H9 (cell line): ENCODE results near the gene CAND2. TPM values are rescaled to one million over a fixed set of nuclear protein-coding genes. Genes with fewer than 3 reads are reported as not detected.

ENCODE experiments used
- DNase-seq: peaks from one replicate; pipeline ENCODE4 v3.0.0-alpha.2; 2017
- H2AFZ ChIP-seq: one replicate; pipeline ENCODE4 v1.6.1; 2013; ENCODE audit warnings: mild to moderate bottlenecking, low read length, control low read depth, moderate library complexity
- H2AK5ac ChIP-seq: 2 replicates; pipeline ENCODE4 v1.6.1; 2013; ENCODE audit warnings: low read length, control low read depth, mixed read lengths; ENCODE audit not compliant: insufficient read length
- H2BK120ac ChIP-seq: one replicate; pipeline ENCODE4 v1.6.1; 2013; ENCODE audit warnings: low read depth, mild to moderate bottlenecking, low read length, control low read depth, inconsistent platforms; ENCODE audit not compliant: poor library complexity, severe bottlenecking
- H2BK12ac ChIP-seq: 2 replicates; pipeline ENCODE4 v1.6.1; 2013; ENCODE audit warnings: low read length, control low read depth, mixed read lengths, low read depth; ENCODE audit not compliant: insufficient read length
- H2BK15ac ChIP-seq: 2 replicates; pipeline ENCODE4 v1.6.1; 2013; ENCODE audit warnings: low read depth, low read length, control low read depth
- H2BK20ac ChIP-seq: one replicate; pipeline ENCODE4 v1.6.1; 2013; ENCODE audit warnings: low read depth, mild to moderate bottlenecking, low read length, control low read depth, inconsistent platforms; ENCODE audit not compliant: poor library complexity, severe bottlenecking
- H2BK5ac ChIP-seq: 2 replicates; pipeline ENCODE4 v1.6.1; 2013; ENCODE audit warnings: low read length, control low read depth, mixed read lengths; ENCODE audit not compliant: insufficient read length
- H3K14ac ChIP-seq: 2 replicates; pipeline ENCODE4 v1.6.1; 2013; ENCODE audit warnings: low read length, control low read depth; ENCODE audit not compliant: insufficient read depth
- H3K18ac ChIP-seq: 2 replicates; pipeline ENCODE4 v1.6.1; 2013; ENCODE audit warnings: low read depth, mild to moderate bottlenecking, mixed read lengths, low read length, control low read depth; ENCODE audit not compliant: insufficient read length
- H3K23ac ChIP-seq: 2 replicates; pipeline ENCODE4 v1.6.1; 2013; ENCODE audit warnings: low read length, control low read depth, mixed read lengths, low read depth; ENCODE audit not compliant: insufficient read length
- H3K23me2 ChIP-seq: 2 replicates; pipeline ENCODE4 v1.6.1; 2013; ENCODE audit warnings: low read depth, mild to moderate bottlenecking, mixed read lengths, low read length, control low read depth; ENCODE audit not compliant: insufficient read length, poor library complexity, severe bottlenecking
- H3K27ac ChIP-seq: 2 replicates; pipeline ENCODE4 v1.5.1; 2013; ENCODE audit warnings: low read length, control low read depth, mixed read lengths, low read depth; ENCODE audit not compliant: insufficient read length
- H3K27me3 ChIP-seq: 2 replicates; pipeline ENCODE4 v1.6.1; 2013; ENCODE audit warnings: low read length, control low read depth, inconsistent platforms; ENCODE audit not compliant: insufficient read depth
- H3K4ac ChIP-seq: 2 replicates; pipeline ENCODE4 v1.6.1; 2013; ENCODE audit warnings: low read depth, mild to moderate bottlenecking, control low read depth, inconsistent platforms, low read length, moderate library complexity
- H3K4me1 ChIP-seq: 2 replicates; pipeline ENCODE4 v1.6.1; 2013; ENCODE audit warnings: low read length, control low read depth, inconsistent platforms; ENCODE audit not compliant: insufficient read depth
- H3K4me2 ChIP-seq: 2 replicates; pipeline ENCODE4 v1.6.1; 2013; ENCODE audit warnings: low read length, control low read depth, mixed read lengths; ENCODE audit not compliant: insufficient read length, insufficient read depth
- H3K56ac ChIP-seq: 2 replicates; pipeline ENCODE4 v1.6.1; 2013; ENCODE audit warnings: low read depth, mild to moderate bottlenecking, mixed read lengths, low read length, control low read depth; ENCODE audit not compliant: insufficient read length
- H3K79me1 ChIP-seq: 2 replicates; pipeline ENCODE4 v1.6.1; 2013; ENCODE audit warnings: low read depth, mild to moderate bottlenecking, moderate library complexity, low read length, control low read depth, inconsistent platforms; ENCODE audit not compliant: insufficient read depth, poor library complexity, severe bottlenecking
- H3K79me2 ChIP-seq: 2 replicates; pipeline ENCODE4 v1.6.1; 2013; ENCODE audit warnings: low read length, control low read depth, inconsistent platforms; ENCODE audit not compliant: insufficient read depth
- H3K9ac ChIP-seq: 2 replicates; pipeline ENCODE4 v1.6.1; 2013; ENCODE audit warnings: low read length, control low read depth, mixed read lengths; ENCODE audit not compliant: insufficient read length; ENCODE audit errors: extremely low read depth
- H3K9me3 ChIP-seq: one replicate; pipeline ENCODE4 v1.6.1; 2013; ENCODE audit warnings: low read depth, low read length, inconsistent platforms; ENCODE audit not compliant: control insufficient read depth
- H3T11ph ChIP-seq: one replicate; pipeline ENCODE4 v1.6.1; 2013; ENCODE audit warnings: mild to moderate bottlenecking, low read length, control low read depth, inconsistent platforms
- H4K20me1 ChIP-seq: one replicate; pipeline ENCODE4 v1.6.1; 2013; ENCODE audit not compliant: control insufficient read depth, insufficient read length, insufficient read depth
- H4K5ac ChIP-seq: 2 replicates; pipeline ENCODE4 v1.6.1; 2013; ENCODE audit warnings: low read depth, mild to moderate bottlenecking, mixed read lengths, low read length, control low read depth; ENCODE audit not compliant: insufficient read length
- H4K8ac ChIP-seq: replicated peaks from 2 replicates; pipeline ENCODE4 v1.6.1; 2013; ENCODE audit warnings: low read length, control low read depth, mixed read lengths, low read depth; ENCODE audit not compliant: insufficient read length
- H4K91ac ChIP-seq: 2 replicates; pipeline ENCODE4 v1.6.1; 2013; ENCODE audit warnings: low read depth, mild to moderate bottlenecking, moderate library complexity, mixed read lengths, low read length, control low read depth; ENCODE audit not compliant: insufficient read length
- H3K27ac Mint-ChIP-seq, 3 experiments: 2 replicates in 2 of 3; 3 replicates in 1 of 3; pipeline ENCODE4 v1.8.0; 2020 to 2021; ENCODE audit warnings: mixed read lengths in 3 of 3, mild to moderate bottlenecking in 1 of 3, moderate library complexity in 1 of 3
- H3K27me3 Mint-ChIP-seq: 2 replicates; pipeline ENCODE4 v1.8.0; 2021; ENCODE audit warnings: low read depth, mild to moderate bottlenecking, moderate library complexity, mixed read lengths
- H3K36me3 Mint-ChIP-seq, 3 experiments: 2 replicates in 2 of 3; 3 replicates in 1 of 3; pipeline ENCODE4 v1.8.0; 2020 to 2021; ENCODE audit warnings: low read depth in 3 of 3, mixed read lengths in 3 of 3; ENCODE audit not compliant: insufficient read depth in 1 of 3
- H3K4me1 Mint-ChIP-seq, 2 experiments: 2 replicates each; pipeline ENCODE4 v1.8.0; 2020; ENCODE audit warnings: mixed read lengths in 2 of 2
- H3K4me3 Mint-ChIP-seq, 2 experiments: 2 replicates in 1 of 2; 3 replicates in 1 of 2; pipeline ENCODE4 v1.8.0; 2020 to 2021; ENCODE audit warnings: mild to moderate bottlenecking in 2 of 2, mixed read lengths in 2 of 2, moderate library complexity in 1 of 2
- H3K9me3 Mint-ChIP-seq, 2 experiments: 2 replicates in 1 of 2; 3 replicates in 1 of 2; pipeline ENCODE4 v1.8.0; 2020; ENCODE audit warnings: mild to moderate bottlenecking in 2 of 2, mixed read lengths in 2 of 2, moderate library complexity in 1 of 2
- WGBS: extraction: QIAGEN DNeasy Blood & Tissue Kit; methylation state at CpG from one replicate; pipeline ENCODE4 v1.1.7; 2013; ENCODE audit warnings: missing lambda C conversion rate, low lambda C conversion rate, mixed read lengths; ENCODE audit not compliant: insufficient read length; ENCODE audit errors: extremely low coverage; 5-methylcytosine and 5-hydroxymethylcytosine counted together
- total RNA-seq: library from RNA; stranded (reverse); gene quantifications from 2 replicates; pipeline ENCODE4 v1.2.1, GENCODE V29; 2021
- TF ChIP-seq, protein P1 (sequence below): fragments of 200-600 bp; sonication (generic); conservative IDR thresholded peaks from 3 replicates; pipeline ENCODE4 v1.8.0; 2021; ENCODE audit warnings: antibody characterized with exemption, mild to moderate bottlenecking

The CAND2 gene
- total RNA-seq, 1 experiment from 2014 or later = 10.7 TPM

DNA sequence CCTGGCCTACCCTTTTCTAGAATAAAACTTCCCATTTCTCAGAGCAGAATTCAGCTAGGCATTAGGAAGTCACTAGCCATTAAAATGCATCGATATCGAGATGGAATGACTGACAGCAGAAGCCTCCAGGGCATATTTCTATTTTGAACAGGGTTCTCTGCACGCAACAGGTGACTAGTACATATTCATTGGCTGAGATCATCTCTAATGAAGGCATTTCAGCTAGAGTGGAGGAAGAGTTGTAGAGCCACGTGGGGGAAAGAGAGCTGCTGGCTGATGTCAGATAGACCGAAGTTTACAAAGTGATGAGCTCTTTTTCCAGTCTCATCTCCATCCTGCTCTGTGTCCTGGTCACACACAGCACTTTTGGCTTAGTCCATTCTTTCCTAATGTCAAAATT is 44.9 kb upstream of the CAND2 start:
- Histone ChIP-seq H3K79me2 (no peaks in the 10 kb centered on the region), H3K23me2 (no peaks in the 10 kb centered on the region), H3K27ac (no peak overlapping the region), H3K14ac (no peak overlapping the region), H3K23ac (no peak overlapping the region), H4K91ac (no peak overlapping the region), H2BK120ac (no peak overlapping the region), H2BK15ac (no peak overlapping the region), H2BK5ac (no peak overlapping the region), H3K9ac (no peak overlapping the region), H2BK12ac (no peak overlapping the region), H3T11ph (no peak overlapping the region), H3K27me3 (no peaks in the 10 kb centered on the region), H2AFZ (no peak overlapping the region), H2AK5ac (no peak overlapping the region), H3K56ac (no peak overlapping the region), H3K18ac (no peak overlapping the region), H4K20me1 (no peaks in the 10 kb centered on the region), H4K8ac (no peak overlapping the region), H3K4me2 (no peak overlapping the region), H3K4ac (no peak overlapping the region), H2BK20ac (no peak overlapping the region), H4K5ac (no peak overlapping the region), H3K79me1 (no peaks in the 10 kb centered on the region), H3K9me3 (no peaks in the 10 kb centered on the region), H3K4me1 (no peaks in the 10 kb centered on the region)
- no peaks in the 10 kb centered on the region for H3K9me3 Mint-ChIP-seq
- no peak overlapping the region for H3K4me3 Mint-ChIP-seq
- peaks cover 2 to 5% of the 10 kb centered on the region in 2 experiments for H3K4me1 Mint-ChIP-seq
- WGBS = no CpG with 5 or more reads among the region's 5 CpGs
- H3K36me3 Mint-ChIP-seq = no peaks in the 10 kb centered on the region
- no peaks in the 10 kb centered on the region for H3K27me3 Mint-ChIP-seq
- DNase-seq = no peak
- TF ChIP-seq, protein P1, sequence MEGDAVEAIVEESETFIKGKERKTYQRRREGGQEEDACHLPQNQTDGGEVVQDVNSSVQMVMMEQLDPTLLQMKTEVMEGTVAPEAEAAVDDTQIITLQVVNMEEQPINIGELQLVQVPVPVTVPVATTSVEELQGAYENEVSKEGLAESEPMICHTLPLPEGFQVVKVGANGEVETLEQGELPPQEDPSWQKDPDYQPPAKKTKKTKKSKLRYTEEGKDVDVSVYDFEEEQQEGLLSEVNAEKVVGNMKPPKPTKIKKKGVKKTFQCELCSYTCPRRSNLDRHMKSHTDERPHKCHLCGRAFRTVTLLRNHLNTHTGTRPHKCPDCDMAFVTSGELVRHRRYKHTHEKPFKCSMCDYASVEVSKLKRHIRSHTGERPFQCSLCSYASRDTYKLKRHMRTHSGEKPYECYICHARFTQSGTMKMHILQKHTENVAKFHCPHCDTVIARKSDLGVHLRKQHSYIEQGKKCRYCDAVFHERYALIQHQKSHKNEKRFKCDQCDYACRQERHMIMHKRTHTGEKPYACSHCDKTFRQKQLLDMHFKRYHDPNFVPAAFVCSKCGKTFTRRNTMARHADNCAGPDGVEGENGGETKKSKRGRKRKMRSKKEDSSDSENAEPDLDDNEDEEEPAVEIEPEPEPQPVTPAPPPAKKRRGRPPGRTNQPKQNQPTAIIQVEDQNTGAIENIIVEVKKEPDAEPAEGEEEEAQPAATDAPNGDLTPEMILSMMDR = no peak
- H3K27ac Mint-ChIP-seq = no peak overlapping the region
